Body of pancreas (tissue), 4 donors: Measurements from ENCODE around the gene TSPAN4. TPM values are rescaled to one million over a fixed set of nuclear protein-coding genes. Genes with fewer than 3 reads are reported as not detected.

Experiments
- ATAC-seq: fragments of 150-250 bp; one replicate; pipeline ENCODE4 v1.9.1; 2016
- DNase-seq, 4 donors: peaks; one replicate each; pipeline ENCODE4 v3.0.0-alpha.2; 2019
- H3K27ac ChIP-seq, 4 donors: fragments of 200-600 bp; sonication (generic); 1 replicate in 3 of 4; 2 replicates in 1 of 4; pipeline versions ENCODE4 v1.5.1 to v1.6.1; 2016 to 2019; ENCODE audit warnings: mild to moderate bottlenecking in 1 of 4, mixed read lengths in 1 of 4, moderate library complexity in 1 of 4
- H3K27me3 ChIP-seq, 2 donors: fragments of 200-600 bp; sonication (generic); one replicate each; pipeline ENCODE4 v1.6.0; 2016; ENCODE audit warnings: mild to moderate bottlenecking in 1 of 2
- H3K36me3 ChIP-seq, 2 donors: fragments of 200-600 bp; sonication (generic); replicated peaks in 1 of 2; 2 replicates each; pipeline ENCODE4 v1.5.1; 2016; ENCODE audit warnings: low read depth in 2 of 2; ENCODE audit not compliant: insufficient read depth in 1 of 2
- H3K4me1 ChIP-seq: fragments of 200-600 bp; sonication (generic); one replicate; pipeline ENCODE4 v1.6.0; 2016
- H3K4me3 ChIP-seq, 2 donors: fragments of 200-600 bp; sonication (generic); 1 replicate in 1 of 2; 2 replicates in 1 of 2; pipeline ENCODE4 v1.5.1; 2016 to 2019
- H3K9me3 ChIP-seq, 3 donors: fragments of 200-600 bp; sonication (generic); 1 replicate in 2 of 3; 2 replicates in 1 of 3; pipeline ENCODE4 v1.5.1; 2016
- POLR2A ChIP-seq, 3 donors: fragments of 450-650 bp; IDR thresholded peaks; one replicate each; pipeline ENCODE4 v1.6.1; 2016; ENCODE audit warnings: antibody characterized with exemption in 3 of 3, mild to moderate bottlenecking in 2 of 3
- WGBS, 2 donors: methylation state at CpG; one replicate each; pipeline ENCODE4 v1.1.5; 2017; 5-methylcytosine and 5-hydroxymethylcytosine counted together
- intact Hi-C: fragments of 100-400 bp; cut with DNase I; formaldehyde crosslinking; loops from one replicate; pipeline ENCODE4 v1.15.1; 2023
- total RNA-seq, 2 donors: library from RNA; depleted of rRNA; stranded (reverse); fragments of >200 nt; gene quantifications; one replicate each; pipeline ENCODE4 v1.1.0, GENCODE V29; 2016
- TF ChIP-seq, protein P1 (sequence below), 7 experiments: fragments of 450-650 bp in 4 of 7; fragments of 200-600 bp in 3 of 7; sonication (generic) in 3 of 7; IDR thresholded peaks; one replicate each; pipeline ENCODE4 v1.5.1; 2016 to 2019; ENCODE audit warnings: antibody characterized with exemption in 7 of 7

Gene TSPAN4
- total RNA-seq, 2 donors from 2014 or later: 44.9 to 87.7 TPM

DNA sequence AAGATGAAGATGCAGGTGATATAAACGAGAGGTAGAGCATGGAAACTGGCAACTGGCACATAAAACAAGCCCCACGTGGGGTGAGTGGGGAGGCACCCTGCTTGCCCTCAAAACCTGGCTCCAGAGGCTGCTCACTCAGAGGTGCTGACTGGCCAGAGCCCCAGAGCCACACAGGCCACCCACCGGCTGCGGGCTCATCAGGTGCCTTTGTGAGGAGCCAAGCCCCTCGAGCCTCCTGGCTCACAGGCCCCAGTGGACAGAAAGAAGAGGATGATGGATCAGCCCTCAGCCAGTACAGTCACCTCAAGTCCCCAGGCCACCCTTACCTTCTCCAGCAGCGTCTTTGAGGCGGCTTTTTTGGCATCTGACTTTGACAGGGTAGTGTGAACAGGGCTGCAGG lies 61.7 kb downstream of the TSPAN4 start:
- no peak for DNase-seq
- intact Hi-C loops: no loop called here
- Histone ChIP-seq H3K4me1 (peaks cover 28% of the 10 kb centered on the region), H3K27me3 (no peaks in the 10 kb centered on the region), H3K27ac (no peak overlapping the region), H3K4me3 (no peak overlapping the region), H3K9me3 (no peaks in the 10 kb centered on the region), H3K36me3 (peaks cover 17 to 37% of the 10 kb centered on the region in 2 donors)
- ATAC-seq: no peak
- no peak for TF ChIP-seq POLR2A (IDR thresholded peaks at IDR 0.05)
- TF ChIP-seq, protein P1, sequence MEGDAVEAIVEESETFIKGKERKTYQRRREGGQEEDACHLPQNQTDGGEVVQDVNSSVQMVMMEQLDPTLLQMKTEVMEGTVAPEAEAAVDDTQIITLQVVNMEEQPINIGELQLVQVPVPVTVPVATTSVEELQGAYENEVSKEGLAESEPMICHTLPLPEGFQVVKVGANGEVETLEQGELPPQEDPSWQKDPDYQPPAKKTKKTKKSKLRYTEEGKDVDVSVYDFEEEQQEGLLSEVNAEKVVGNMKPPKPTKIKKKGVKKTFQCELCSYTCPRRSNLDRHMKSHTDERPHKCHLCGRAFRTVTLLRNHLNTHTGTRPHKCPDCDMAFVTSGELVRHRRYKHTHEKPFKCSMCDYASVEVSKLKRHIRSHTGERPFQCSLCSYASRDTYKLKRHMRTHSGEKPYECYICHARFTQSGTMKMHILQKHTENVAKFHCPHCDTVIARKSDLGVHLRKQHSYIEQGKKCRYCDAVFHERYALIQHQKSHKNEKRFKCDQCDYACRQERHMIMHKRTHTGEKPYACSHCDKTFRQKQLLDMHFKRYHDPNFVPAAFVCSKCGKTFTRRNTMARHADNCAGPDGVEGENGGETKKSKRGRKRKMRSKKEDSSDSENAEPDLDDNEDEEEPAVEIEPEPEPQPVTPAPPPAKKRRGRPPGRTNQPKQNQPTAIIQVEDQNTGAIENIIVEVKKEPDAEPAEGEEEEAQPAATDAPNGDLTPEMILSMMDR (IDR thresholded peaks at IDR 0.05): no peak
- 71 to 80% methylated on average over 4 to 7 of the region's 7 CpGs for WGBS, 2 donors

DNA sequence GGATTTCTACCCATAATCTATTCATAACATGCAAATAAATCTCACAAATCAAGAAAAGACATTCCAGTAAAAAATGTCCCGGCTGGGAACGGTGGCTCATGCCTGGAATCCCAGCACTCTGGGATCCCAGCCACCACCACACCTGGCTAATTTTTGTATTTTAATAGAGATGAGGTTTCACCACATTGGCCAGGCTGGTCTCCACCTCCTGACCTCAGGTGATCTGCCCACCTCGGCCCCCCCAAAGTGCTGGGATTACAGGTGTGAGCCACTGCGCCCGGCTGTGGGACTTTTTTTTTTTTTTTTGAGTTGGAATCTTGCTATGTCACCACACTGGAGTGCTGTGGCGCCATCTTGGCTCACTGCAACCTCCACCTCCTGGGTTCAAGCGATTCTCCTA lies 63.3 kb downstream of the TSPAN4 start:
- peaks cover 17 to 21% of the 10 kb centered on the region in 2 donors for H3K36me3 ChIP-seq

DNA sequence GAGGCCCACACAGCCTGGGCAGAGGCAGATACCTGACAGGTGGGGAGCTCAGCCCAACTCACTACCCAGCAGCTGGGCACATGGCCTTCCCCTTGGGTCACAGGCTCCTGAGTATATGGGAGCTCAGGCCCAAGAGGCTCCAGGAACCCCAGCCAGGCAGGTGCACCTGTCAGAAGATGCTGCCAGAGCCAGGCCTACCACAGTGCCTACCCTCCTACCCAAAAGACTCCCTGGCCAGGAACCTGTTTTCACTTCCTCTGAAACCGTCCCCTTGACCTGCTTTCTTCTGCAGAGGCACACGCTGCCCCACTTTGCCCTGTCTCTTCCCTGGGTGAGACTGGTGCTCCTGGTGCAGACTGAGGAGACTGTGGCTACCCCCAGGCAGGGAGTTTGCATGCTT lies 65.0 kb downstream of the TSPAN4 start:
- no peak for TF ChIP-seq POLR2A (IDR thresholded peaks at IDR 0.05)
- TF ChIP-seq, protein P1 (IDR thresholded peaks at IDR 0.05): no peak
- peaks cover 44% of the 10 kb centered on the region for H3K4me1 ChIP-seq
- no peak overlapping the region for H3K4me3 ChIP-seq
- peaks cover 6 to 11% of the 10 kb centered on the region in 2 donors for H3K36me3 ChIP-seq
- 83 to 89% methylated on average over 2 of the region's 2 CpGs for WGBS, 2 donors
- ATAC-seq (no peak), DNase-seq (no peak)
- no peaks in the 10 kb centered on the region for H3K27me3 ChIP-seq
- no peaks in the 10 kb centered on the region for H3K9me3 ChIP-seq
- intact Hi-C loops: no loop called here
- H3K27ac ChIP-seq: peak overlapping the region in 1 of 4 donors; percentile 35

More for the DNA sequence above, 63.3 kb downstream of the TSPAN4 start:
- H3K27me3 ChIP-seq: no peaks in the 10 kb centered on the region
- peak overlapping the region in 3 of 4 donors; percentile 75 to 86 (median 81) for H3K27ac ChIP-seq
- no peaks in the 10 kb centered on the region for H3K9me3 ChIP-seq
- WGBS, 2 donors: 44 to 57% methylated on average over 7 of the region's 7 CpGs
- intact Hi-C loops: no loop called here
- peaks cover 36% of the 10 kb centered on the region for H3K4me1 ChIP-seq
- TF ChIP-seq, protein P1 (IDR thresholded peaks at IDR 0.05): peak in 1 of 7 experiments; percentile 2
- no peak for TF ChIP-seq POLR2A (IDR thresholded peaks at IDR 0.05)
- H3K4me3 ChIP-seq: no peak overlapping the region
- ATAC-seq (peak; percentile 49), DNase-seq (peak; percentile 78 to 93 (median 86))

DNA sequence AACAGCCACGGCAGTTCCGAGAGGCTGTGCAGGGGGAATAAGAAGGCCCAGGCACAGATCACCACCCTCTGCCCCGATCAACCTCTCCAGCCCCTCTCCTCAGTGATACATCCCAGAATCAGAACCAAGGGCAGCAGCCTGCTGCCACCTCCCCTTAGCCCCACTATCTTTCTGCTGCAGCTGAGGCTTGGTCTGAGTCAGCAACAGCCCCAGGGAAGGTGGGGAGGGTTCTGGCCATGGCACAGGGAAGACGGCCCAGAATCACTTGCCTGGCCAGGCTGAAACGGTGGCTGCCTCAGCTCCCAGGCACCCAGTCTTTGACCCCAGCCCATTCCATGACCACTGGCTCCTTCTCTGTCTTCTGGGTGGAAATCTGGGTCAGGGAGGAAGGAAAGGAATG lies 65.6 kb downstream of the TSPAN4 start:
- H3K9me3 ChIP-seq: no peaks in the 10 kb centered on the region
- ATAC-seq: no peak
- no peak overlapping the region for H3K4me3 ChIP-seq
- DNase-seq: no peak
- TF ChIP-seq, protein P1 (IDR thresholded peaks at IDR 0.05): no peak
- TF ChIP-seq POLR2A (IDR thresholded peaks at IDR 0.05): no peak
- H3K27me3 ChIP-seq: no peaks in the 10 kb centered on the region
- peaks cover 44% of the 10 kb centered on the region for H3K4me1 ChIP-seq
- peak overlapping the region in 1 of 4 donors; percentile 35 for H3K27ac ChIP-seq
- intact Hi-C loops: no loop called here
- WGBS, 2 donors: 50 to 81% methylated on average over 2 to 5 of the region's 5 CpGs
- peaks cover 2 to 6% of the 10 kb centered on the region in 2 donors for H3K36me3 ChIP-seq

DNA sequence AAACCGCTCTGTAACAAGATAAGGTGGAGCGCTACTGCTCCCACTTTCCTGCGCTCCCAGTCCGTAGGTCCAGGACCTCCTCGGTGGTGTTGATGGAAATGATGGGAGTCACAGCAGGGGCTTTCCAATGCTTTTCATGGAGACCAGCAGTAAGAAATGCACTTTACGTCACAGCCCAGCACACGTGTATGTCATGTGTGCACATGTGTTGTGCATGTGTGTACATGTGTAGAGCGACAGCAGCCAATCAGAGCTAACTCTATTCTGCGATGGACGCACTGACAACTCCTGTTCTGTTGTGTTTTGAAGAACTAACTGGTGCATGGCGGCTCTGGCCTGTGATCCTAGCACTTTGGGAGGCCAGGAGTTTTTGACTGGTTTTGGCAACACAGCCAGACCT lies 66.8 kb downstream of the TSPAN4 start:
- no peak for ATAC-seq
- DNase-seq: no peak
- 85 to 87% methylated on average over 11 of the region's 11 CpGs for WGBS, 2 donors
- H3K27ac ChIP-seq: peak overlapping the region in 1 of 4 donors; percentile 91
- intact Hi-C loops: no loop called here
- H3K9me3 ChIP-seq: no peaks in the 10 kb centered on the region
- H3K4me3 ChIP-seq: no peak overlapping the region
- TF ChIP-seq POLR2A (IDR thresholded peaks at IDR 0.05): no peak
- TF ChIP-seq, protein P1 (IDR thresholded peaks at IDR 0.05): no peak
- peaks cover 44% of the 10 kb centered on the region for H3K4me1 ChIP-seq
- H3K27me3 ChIP-seq: no peaks in the 10 kb centered on the region
- no peaks in the 10 kb centered on the region for H3K36me3 ChIP-seq
